Measurements from ENCODE around the gene GLI1. TPM values are rescaled to one million over a fixed set of nuclear protein-coding genes. Genes with fewer than 3 reads are reported as not detected.

GLI1 gene
- total and polyA plus RNA-seq, 4 donors = 0.74 to 5.7 (median 2.1) TPM

DNA sequence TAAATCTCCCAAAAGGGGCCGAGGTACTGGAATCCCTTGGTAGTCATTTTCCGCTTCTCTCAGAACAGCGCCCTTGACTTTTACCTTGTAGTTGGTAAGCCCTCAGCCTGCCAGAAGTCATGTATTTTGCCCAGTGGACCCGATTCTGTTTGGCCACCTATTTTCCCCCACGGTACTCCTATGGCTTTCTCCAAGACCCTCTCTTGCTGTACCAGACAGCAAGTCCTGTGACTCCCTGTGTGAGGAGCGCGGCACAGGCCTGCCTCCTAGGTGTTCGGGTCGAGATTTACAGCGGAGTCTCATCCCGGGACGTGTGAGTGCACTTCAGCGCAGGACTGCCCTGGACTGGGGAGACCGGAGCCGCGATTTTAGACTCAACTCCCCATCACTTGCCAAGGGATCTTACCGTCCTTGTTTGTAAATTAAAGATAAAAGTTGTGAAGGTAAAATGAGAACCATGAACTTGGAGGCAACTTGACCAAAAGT is 62.0 kb downstream of the GLI1 start:
- 41 to 49% methylated on average over 17 of the region's 17 CpGs for WGBS, 2 donors
- Histone ChIP-seq H3K9ac (ENCODE audit: insufficient read depth in 1 of 2, low read length in 2 of 2) (peak overlapping the region in 1 of 2 donors; percentile 91), H3K36me3 (ENCODE audit: control insufficient read depth in 4 of 4, insufficient read depth in 4 of 4, low read length in 4 of 4) (peaks cover 0 to 37% (median 18%) of the 10 kb centered on the region in 4 donors), H3K27ac (ENCODE audit: low read depth in 1 of 2, low read length in 1 of 2) (peak overlapping the region; percentile 97 to 98), H3K4me3 (no peak overlapping the region), H3K9me3 (ENCODE audit: control insufficient read depth in 4 of 4, insufficient read depth in 3 of 4, low read length in 3 of 4) (no peaks in the 10 kb centered on the region), H3K27me3 (ENCODE audit: control insufficient read depth in 3 of 3, insufficient read depth in 3 of 3, low read length in 2 of 3) (no peaks in the 10 kb centered on the region), H3K4me1 (ENCODE audit: control insufficient read depth in 5 of 5, insufficient read depth in 5 of 5, low read length in 5 of 5) (peaks cover 4 to 50% (median 34%) of the 10 kb centered on the region in 5 donors)
- no peak for TF ChIP-seq CTCF (IDR thresholded peaks at IDR 0.05; ENCODE audit: control extremely low read depth, extremely low read depth)
- DNase-seq (peak in 1 of 3 donors; percentile 60), ATAC-seq (ENCODE audit: insufficient read depth, low FRiP score) (no peak)

Small RNA genes within 50 kb of the gene (small RNA-seq; reads per million reads assigned to genes)
- not detected for gene MIR616 (ENCODE audit: low replicate concordance)
- not detected for gene RNU6-879P (ENCODE audit: low replicate concordance)

Other genes starting within 250 kb of the GLI1 start
- under 1 TPM; 0.80 to 0.94 TPM for gene NXPH4, start 243.0 kb upstream of the GLI1 start, total RNA-seq
- gene NXPH4, start 243.0 kb upstream of the GLI1 start, polyA plus RNA-seq = under 1 TPM; 0.15 to 0.16 TPM
- 100 to 1,000 TPM in 1 of 2 donors, 10 to 100 TPM in 1; 46.1 to 113 TPM for gene SHMT2, start 230.1 kb upstream of the GLI1 start, total RNA-seq
- gene SHMT2, start 230.1 kb upstream of the GLI1 start, polyA plus RNA-seq = 10 to 100 TPM; 56.6 to 97.0 TPM
- gene STAC3, start 208.6 kb upstream of the GLI1 start, total RNA-seq = 1 to 10 TPM; 1.7 to 5.9 TPM
- 1 to 10 TPM; 6.9 to 7.4 TPM for gene STAC3, start 208.6 kb upstream of the GLI1 start, polyA plus RNA-seq
- 10 to 100 TPM; 41.9 to 60.7 TPM for gene R3HDM2, start 28.7 kb upstream of the GLI1 start, total RNA-seq
- gene R3HDM2, start 28.7 kb upstream of the GLI1 start, polyA plus RNA-seq = 10 to 100 TPM; 18.1 to 19.4 TPM
- not detected for gene INHBC, start 25.0 kb upstream of the GLI1 start, total RNA-seq
- gene INHBC, start 25.0 kb upstream of the GLI1 start, polyA plus RNA-seq = under 1 TPM in 1 of 2 donors, not detected in 1; 0.02 TPM
- under 1 TPM in 1 of 2 donors, not detected in 1; 0.12 TPM for gene INHBE, start 4.5 kb upstream of the GLI1 start, total RNA-seq
- gene INHBE, start 4.5 kb upstream of the GLI1 start, polyA plus RNA-seq = not detected
- gene ARHGAP9, start 20.1 kb downstream of the GLI1 start, total RNA-seq = 10 to 100 TPM; 14.7 to 40.0 TPM
- 10 to 100 TPM; 26.2 to 62.1 TPM for gene ARHGAP9, start 20.1 kb downstream of the GLI1 start, polyA plus RNA-seq
- 100 to 1,000 TPM in 1 of 2 donors, 10 to 100 TPM in 1; 55.9 to 213 TPM for gene MARS1, start 28.3 kb downstream of the GLI1 start, total RNA-seq
- 100 to 1,000 TPM in 1 of 2 donors, 10 to 100 TPM in 1; 95.0 to 156 TPM for gene MARS1, start 28.3 kb downstream of the GLI1 start, polyA plus RNA-seq
- 10 to 100 TPM; 31.0 to 34.7 TPM for gene DDIT3, start 60.7 kb downstream of the GLI1 start, total RNA-seq
- gene DDIT3, start 60.7 kb downstream of the GLI1 start, polyA plus RNA-seq = 10 to 100 TPM; 68.1 to 74.7 TPM
- gene MBD6, start 63.0 kb downstream of the GLI1 start, total RNA-seq = 100 to 1,000 TPM in 1 of 2 donors, 10 to 100 TPM in 1; 26.0 to 132 TPM
- 10 to 100 TPM; 36.7 to 42.4 TPM for gene MBD6, start 63.0 kb downstream of the GLI1 start, polyA plus RNA-seq
- gene DCTN2, start 87.4 kb downstream of the GLI1 start, total RNA-seq = 10 to 100 TPM; 78.3 to 90.1 TPM
- gene DCTN2, start 87.4 kb downstream of the GLI1 start, polyA plus RNA-seq = 100 to 1,000 TPM in 1 of 2 donors, 10 to 100 TPM in 1; 60.0 to 110 TPM
- under 1 TPM; 0.21 to 0.34 TPM for gene KIF5A, start 90.3 kb downstream of the GLI1 start, total RNA-seq
- under 1 TPM; 0.05 to 0.06 TPM for gene KIF5A, start 90.3 kb downstream of the GLI1 start, polyA plus RNA-seq
- gene PIP4K2C, start 131.4 kb downstream of the GLI1 start, total RNA-seq = 10 to 100 TPM; 19.3 to 42.2 TPM
- gene PIP4K2C, start 131.4 kb downstream of the GLI1 start, polyA plus RNA-seq = 10 to 100 TPM; 13.7 to 22.3 TPM
- gene DTX3, start 145.0 kb downstream of the GLI1 start, total RNA-seq = 10 to 100 TPM; 26.6 to 40.1 TPM
- 10 to 100 TPM; 13.9 to 23.2 TPM for gene DTX3, start 145.0 kb downstream of the GLI1 start, polyA plus RNA-seq
- 10 to 100 TPM; 12.3 to 23.0 TPM for gene ARHGEF25, start 151.7 kb downstream of the GLI1 start, total RNA-seq
- 10 to 100 TPM in 1 of 2 donors, 1 to 10 TPM in 1; 7.8 to 10.4 TPM for gene ARHGEF25, start 151.7 kb downstream of the GLI1 start, polyA plus RNA-seq
- 1 to 10 TPM in 1 of 2 donors, under 1 TPM in 1; 0.51 to 2.5 TPM for gene B4GALNT1, start 173.4 kb downstream of the GLI1 start, total RNA-seq
- under 1 TPM; 0.53 to 0.93 TPM for gene B4GALNT1, start 173.4 kb downstream of the GLI1 start, polyA plus RNA-seq
- 100 to 1,000 TPM; 174 to 324 TPM for gene OS9, start 234.3 kb downstream of the GLI1 start, total RNA-seq
- gene OS9, start 234.3 kb downstream of the GLI1 start, polyA plus RNA-seq = 100 to 1,000 TPM; 144 to 356 TPM